HG03342 (cell line): Measurements from ENCODE around the gene OSBPL2.

Experiments used
- ATAC-seq: cut with Tn5 transposase; IDR thresholded peaks from one replicate; pipeline ENCODE4 v1.9.1; 2021; ENCODE audit warnings: mild to moderate bottlenecking, moderate library complexity; ENCODE audit not compliant: unreplicated experiment

Gene OSBPL2

GRCh38 chr20:62321521-62321948, 83.2 kb downstream of the OSBPL2 start:
- ATAC-seq, result no peak

GRCh38 chr20:62321975-62322374, 83.7 kb downstream of the OSBPL2 start:
- no peak for ATAC-seq

- no peak for ATAC-seq
These were observed 84.2 kb downstream of the OSBPL2 start for GRCh38 chr20:62322492-62323041.

GRCh38 chr20:62323146-62323979, 85.0 kb downstream of the OSBPL2 start:
- no peak for ATAC-seq

GRCh38 chr20:62323980-62324906, 85.9 kb downstream of the OSBPL2 start:
- no peak for ATAC-seq

- ATAC-seq, result no peak
These were observed 87.0 kb downstream of the OSBPL2 start for GRCh38 chr20:62325172-62325905.

- no peak for ATAC-seq
These were observed 88.2 kb downstream of the OSBPL2 start for GRCh38 chr20:62326559-62326958.

- no peak for ATAC-seq
These were observed 88.8 kb downstream of the OSBPL2 start for GRCh38 chr20:62326959-62327725.

GRCh38 chr20:62327726-62328495, 89.6 kb downstream of the OSBPL2 start:
- ATAC-seq, result no peak

- ATAC-seq, result no peak
These were observed 90.5 kb downstream of the OSBPL2 start for GRCh38 chr20:62328684-62329388.

- no peak for ATAC-seq
These were observed 91.4 kb downstream of the OSBPL2 start for GRCh38 chr20:62329389-62330377.

GRCh38 chr20:62330576-62331317, 92.4 kb downstream of the OSBPL2 start:
- ATAC-seq, result no peak

GRCh38 chr20:62331347-62331746, 93.0 kb downstream of the OSBPL2 start:
- ATAC-seq, result no peak

GRCh38 chr20:62332421-62332820, 94.1 kb downstream of the OSBPL2 start:
- ATAC-seq, result no peak

- no peak for ATAC-seq
These were observed 94.9 kb downstream of the OSBPL2 start for GRCh38 chr20:62332989-62333819.
